ENCODE data around the gene ZNF761.
"Not testable (repeated sequence)": the region's sequence is repeated elsewhere in the genome, so short reads cannot be mapped to it uniquely, and the experiment has no call there.

The ZNF761 gene

DNA sequence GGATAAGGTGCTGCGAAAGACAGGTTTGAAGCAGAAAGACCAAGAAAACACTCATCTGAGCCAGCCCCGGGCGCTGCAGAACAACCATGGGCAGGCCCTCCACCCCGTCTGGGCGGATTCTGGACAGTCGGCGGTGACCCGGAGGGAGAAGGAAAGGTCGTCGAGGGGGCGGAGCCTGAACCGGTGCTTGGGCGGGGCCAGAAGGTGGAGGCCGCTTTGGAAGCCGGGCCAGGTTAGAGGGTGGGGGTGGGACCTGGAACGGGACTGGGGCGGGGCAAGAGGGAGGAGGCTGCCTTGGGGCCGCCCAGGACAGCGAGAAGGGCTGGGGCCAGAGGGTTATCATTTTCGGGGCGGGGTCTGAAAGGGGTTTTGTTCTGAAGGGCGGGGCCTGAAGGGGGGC, 41.8 kb upstream of the ZNF761 start:
- no CpG with 5 or more reads among the region's 22 CpGs for WGBS (ENCODE audit: extremely low coverage, insufficient coverage, insufficient read length)
- no peak overlapping the region for H3K27ac ChIP-seq (ENCODE audit: low read depth, low read length)
- H3K23ac ChIP-seq (ENCODE audit: low read length) = no peak overlapping the region

DNA sequence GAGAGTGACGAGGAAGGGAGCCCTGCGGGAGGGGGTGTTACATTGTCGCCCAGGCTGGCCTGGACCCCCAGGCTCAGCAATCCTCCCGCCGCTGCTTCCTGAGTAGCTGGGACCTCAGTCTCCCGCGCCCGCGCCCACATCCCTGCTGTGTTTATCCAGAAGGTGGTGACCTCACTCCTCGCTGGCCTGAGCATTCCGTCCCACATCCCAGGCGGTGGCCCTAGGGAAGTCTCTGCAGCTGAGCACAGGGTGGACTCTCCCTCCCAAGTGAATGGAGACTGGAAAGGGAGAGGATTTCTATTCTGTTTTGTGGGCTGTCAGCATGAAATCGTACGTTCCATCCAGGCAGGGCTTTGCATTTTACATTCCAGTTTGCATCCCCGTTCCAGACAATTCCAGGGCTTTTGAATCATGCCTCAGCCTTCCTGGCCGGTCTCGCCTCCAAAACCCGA, 37.2 kb upstream of the ZNF761 start:
- peak overlapping the region; percentile 37 for H3K14ac ChIP-seq (ENCODE audit: low read length)
- H2AFZ ChIP-seq (ENCODE audit: insufficient read depth, low read length, poor library complexity) = peak overlapping the region; percentile 38
- peak overlapping the region; percentile 3 for H2BK5ac ChIP-seq (ENCODE audit: low read depth, low read length, poor library complexity)
- H3K4me1 ChIP-seq (ENCODE audit: control insufficient read depth in 1 of 2, insufficient read depth in 2 of 2, low read length in 2 of 2) = peaks cover 3 to 5% of the 10 kb centered on the region in 2 experiments
- H4K12ac ChIP-seq (ENCODE audit: low read depth, low read length) = peak overlapping the region; percentile 65
- peak overlapping the region; percentile 67 for H3K4me2 ChIP-seq (ENCODE audit: low read length)
- peak overlapping the region; percentile 51 for H4K91ac ChIP-seq (ENCODE audit: low read depth, low read length)
- H3K9ac ChIP-seq (ENCODE audit: low read length) = no peak overlapping the region
- H3K79me1 ChIP-seq (ENCODE audit: low read length) = peaks cover 8% of the 10 kb centered on the region
- no peaks in the 10 kb centered on the region for H3K27me3 ChIP-seq (ENCODE audit: insufficient read depth, low read length)
- no CpG with 5 or more reads among the region's 18 CpGs for WGBS (ENCODE audit: extremely low coverage, insufficient coverage, insufficient read length)
- no peak overlapping the region for H2AK5ac ChIP-seq (ENCODE audit: low read length)
- DNase-seq = peak; percentile 81 to 89
- peak overlapping the region; percentile 11 for H2BK12ac ChIP-seq (ENCODE audit: low read length)
- H3K9me3 ChIP-seq (ENCODE audit: insufficient read depth, low read depth, low read length) = peaks cover 3% of the 10 kb centered on the region
- peak overlapping the region; percentile 21 for H3K4me3 ChIP-seq (ENCODE audit: low read depth, low read length)
- peaks cover 6% of the 10 kb centered on the region for H3K79me2 ChIP-seq (ENCODE audit: control insufficient read depth, insufficient read depth, low read length, poor library complexity)
- peak overlapping the region; percentile 86 for H4K8ac ChIP-seq (ENCODE audit: low read depth, low read length)
- peaks cover 8 to 10% of the 10 kb centered on the region in 2 experiments for H3K36me3 ChIP-seq (ENCODE audit: control insufficient read depth in 1 of 2, insufficient read depth in 2 of 2, low read length in 2 of 2)
- H3K18ac ChIP-seq (ENCODE audit: low read length) = no peak overlapping the region
- H3K4ac ChIP-seq (ENCODE audit: low read depth, low read length) = peak overlapping the region; percentile 9
- no peak overlapping the region for H3K23ac ChIP-seq (ENCODE audit: low read length)
- H3K27ac ChIP-seq (ENCODE audit: low read depth, low read length) = peak overlapping the region; percentile 63
- peak overlapping the region; percentile 4 for H2BK120ac ChIP-seq (ENCODE audit: insufficient read depth, low read length, poor library complexity)

More for the DNA sequence above, 41.8 kb upstream of the ZNF761 start:
- H3K4ac ChIP-seq (ENCODE audit: low read depth, low read length) = no peak overlapping the region
- peaks cover 5% of the 10 kb centered on the region for H3K9me3 ChIP-seq (ENCODE audit: insufficient read depth, low read depth, low read length)
- H3K79me2 ChIP-seq (ENCODE audit: control insufficient read depth, insufficient read depth, low read length, poor library complexity) = peaks cover 2% of the 10 kb centered on the region
- no peak overlapping the region for H2BK5ac ChIP-seq (ENCODE audit: low read depth, low read length, poor library complexity)
- no peak overlapping the region for H2BK120ac ChIP-seq (ENCODE audit: insufficient read depth, low read length, poor library complexity)
- H2AK5ac ChIP-seq (ENCODE audit: low read length) = no peak overlapping the region
- no peak overlapping the region for H3K4me2 ChIP-seq (ENCODE audit: low read length)
- no peaks in the 10 kb centered on the region for H3K27me3 ChIP-seq (ENCODE audit: insufficient read depth, low read length)
- no peak overlapping the region for H4K91ac ChIP-seq (ENCODE audit: low read depth, low read length)
- H3K18ac ChIP-seq (ENCODE audit: low read length) = no peak overlapping the region
- H3K36me3 ChIP-seq (ENCODE audit: control insufficient read depth in 1 of 2, insufficient read depth in 2 of 2, low read length in 2 of 2) = no peaks in the 10 kb centered on the region
- DNase-seq = peak in 1 of 2 donors; percentile 6
- no peak overlapping the region for H2BK12ac ChIP-seq (ENCODE audit: low read length)
- H3K4me3 ChIP-seq (ENCODE audit: low read depth, low read length) = no peak overlapping the region
- H3K4me1 ChIP-seq (ENCODE audit: control insufficient read depth in 1 of 2, insufficient read depth in 2 of 2, low read length in 2 of 2) = peaks cover 2 to 3% of the 10 kb centered on the region in 2 experiments
- H3K79me1 ChIP-seq (ENCODE audit: low read length) = peaks cover 2% of the 10 kb centered on the region
- H3K14ac ChIP-seq (ENCODE audit: low read length) = no peak overlapping the region
- no peak overlapping the region for H2AFZ ChIP-seq (ENCODE audit: insufficient read depth, low read length, poor library complexity)
- no peak overlapping the region for H4K12ac ChIP-seq (ENCODE audit: low read depth, low read length)
- no peak overlapping the region for H3K9ac ChIP-seq (ENCODE audit: low read length)
- no peak overlapping the region for H4K8ac ChIP-seq (ENCODE audit: low read depth, low read length)

DNA sequence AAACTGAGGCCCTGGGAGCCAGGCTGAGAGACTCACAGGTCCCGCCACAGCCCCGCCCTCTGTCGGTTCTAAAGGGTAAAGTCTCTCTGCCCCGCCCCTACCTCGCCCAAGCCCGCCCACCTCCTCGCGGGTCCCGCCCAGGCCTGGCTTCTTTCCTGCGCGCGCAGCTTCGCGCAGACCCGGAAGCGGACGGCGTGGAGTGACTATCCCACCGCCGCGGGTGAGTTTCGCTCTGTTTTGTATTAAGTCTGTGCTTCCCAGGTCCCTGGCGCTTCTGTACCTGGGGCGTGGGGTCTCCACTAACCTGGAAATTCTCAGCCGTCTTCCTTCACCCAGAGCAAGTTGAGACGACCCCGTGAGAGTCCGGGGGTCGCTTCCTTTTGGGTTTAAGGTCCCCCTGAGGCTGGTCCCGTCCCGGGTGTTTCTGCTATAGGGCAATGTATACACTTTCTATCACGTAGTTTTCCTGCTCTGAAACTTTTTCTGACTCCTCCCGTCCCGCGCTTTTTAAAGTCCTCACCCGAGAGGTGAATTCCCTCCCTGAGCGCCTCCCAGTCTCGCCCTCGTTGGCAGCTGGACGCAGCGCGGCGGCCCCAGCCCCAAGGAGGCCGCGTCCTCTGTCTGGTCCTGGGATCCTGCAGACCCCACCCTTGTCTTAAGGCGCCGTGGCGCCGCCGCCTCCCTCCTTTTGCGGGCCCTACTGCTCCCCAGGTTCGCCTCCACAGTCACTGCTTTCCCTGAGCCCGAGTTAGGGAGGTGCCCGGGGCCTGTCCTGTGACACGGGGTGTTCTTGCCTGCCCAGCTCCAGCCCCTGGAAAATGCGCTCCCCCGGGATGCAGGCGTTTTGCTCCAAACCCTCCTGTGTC, 36.6 kb upstream of the ZNF761 start, which contains the start of gene ZNF765:
TSS of gene ZNF765 (plus strand) at position 176 of the 866 bp plus-strand sequence. CDS start 2,867 bp downstream, outside the sequence.
- peak within 1 kb of the TSS; percentile 95 for H3K4me2 ChIP-seq (ENCODE audit: low read length)
- H3K79me1 ChIP-seq (ENCODE audit: low read length) = peaks cover 8% of the 10 kb centered on the region
- H4K12ac ChIP-seq (ENCODE audit: low read depth, low read length) = peak within 1 kb of the TSS; percentile 68
- H3K4me3 ChIP-seq (ENCODE audit: low read depth, low read length) = peak within 1 kb of the TSS; percentile 84
- peak within 1 kb of the TSS; percentile 84 for H2AFZ ChIP-seq (ENCODE audit: insufficient read depth, low read length, poor library complexity)
- no peaks in the 10 kb centered on the region for H3K27me3 ChIP-seq (ENCODE audit: insufficient read depth, low read length)
- H2BK5ac ChIP-seq (ENCODE audit: low read depth, low read length, poor library complexity) = peak within 1 kb of the TSS; percentile 25
- peak within 1 kb of the TSS; percentile 10 for H3K4ac ChIP-seq (ENCODE audit: low read depth, low read length)
- H3K36me3 ChIP-seq (ENCODE audit: control insufficient read depth in 1 of 2, insufficient read depth in 2 of 2, low read length in 2 of 2) = peaks cover 12 to 14% of the 10 kb centered on the region in 2 experiments
- peak within 1 kb of the TSS; percentile 88 for H3K18ac ChIP-seq (ENCODE audit: low read length)
- WGBS (ENCODE audit: extremely low coverage, insufficient coverage, insufficient read length) = no CpG with 5 or more reads among the region's 58 CpGs
- peaks cover 3% of the 10 kb centered on the region for H3K9me3 ChIP-seq (ENCODE audit: insufficient read depth, low read depth, low read length)
- peaks cover 6% of the 10 kb centered on the region for H3K79me2 ChIP-seq (ENCODE audit: control insufficient read depth, insufficient read depth, low read length, poor library complexity)
- peak within 1 kb of the TSS; percentile 11 for H2BK12ac ChIP-seq (ENCODE audit: low read length)
- no peak within 1 kb of the TSS for H3K23ac ChIP-seq (ENCODE audit: low read length)
- DNase-seq = peak; percentile 93 to 98
- peak within 1 kb of the TSS; percentile 86 for H3K9ac ChIP-seq (ENCODE audit: low read length)
- peak within 1 kb of the TSS; percentile 63 for H3K27ac ChIP-seq (ENCODE audit: low read depth, low read length)
- H3K4me1 ChIP-seq (ENCODE audit: control insufficient read depth in 1 of 2, insufficient read depth in 2 of 2, low read length in 2 of 2) = peaks cover 3 to 5% of the 10 kb centered on the region in 2 experiments
- peak within 1 kb of the TSS; percentile 86 for H4K8ac ChIP-seq (ENCODE audit: low read depth, low read length)
- peak within 1 kb of the TSS; percentile 54 for H4K91ac ChIP-seq (ENCODE audit: low read depth, low read length)
- H2AK5ac ChIP-seq (ENCODE audit: low read length) = no peak within 1 kb of the TSS
- peak within 1 kb of the TSS; percentile 57 for H2BK120ac ChIP-seq (ENCODE audit: insufficient read depth, low read length, poor library complexity)
- peak within 1 kb of the TSS; percentile 79 for H3K14ac ChIP-seq (ENCODE audit: low read length)

- Histone ChIP-seq H3K9ac (ENCODE audit: low read length) (peak overlapping the region; percentile 86), H3K14ac (ENCODE audit: low read length) (peak overlapping the region; percentile 79), H3K27ac (ENCODE audit: low read depth, low read length) (peak overlapping the region; percentile 34), H3K4me3 (ENCODE audit: low read depth, low read length) (peak overlapping the region; percentile 84), H3K4ac (ENCODE audit: low read depth, low read length) (peak overlapping the region; percentile 10), H4K91ac (ENCODE audit: low read depth, low read length) (peak overlapping the region; percentile 54), H4K8ac (ENCODE audit: low read depth, low read length) (peak overlapping the region; percentile 80), H2BK120ac (ENCODE audit: insufficient read depth, low read length, poor library complexity) (peak overlapping the region; percentile 57), H2AFZ (ENCODE audit: insufficient read depth, low read length, poor library complexity) (peak overlapping the region; percentile 84), H3K4me2 (ENCODE audit: low read length) (peak overlapping the region; percentile 95), H3K36me3 (ENCODE audit: control insufficient read depth in 1 of 2, insufficient read depth in 2 of 2, low read length in 2 of 2) (peaks cover 15 to 18% of the 10 kb centered on the region in 2 experiments), H2BK5ac (ENCODE audit: low read depth, low read length, poor library complexity) (peak overlapping the region; percentile 25)
- not testable (repeated sequence) for DNase-seq; H3K4me1 ChIP-seq (ENCODE audit: control insufficient read depth in 1 of 2, insufficient read depth in 2 of 2, low read length in 2 of 2); H2AK5ac ChIP-seq (ENCODE audit: low read length); H3K18ac ChIP-seq (ENCODE audit: low read length); H2BK12ac ChIP-seq (ENCODE audit: low read length); H4K12ac ChIP-seq (ENCODE audit: low read depth, low read length); H3K9me3 ChIP-seq (ENCODE audit: insufficient read depth, low read depth, low read length); H3K79me1 ChIP-seq (ENCODE audit: low read length); H3K79me2 ChIP-seq (ENCODE audit: control insufficient read depth, insufficient read depth, low read length, poor library complexity); H3K27me3 ChIP-seq (ENCODE audit: insufficient read depth, low read length); H3K23ac ChIP-seq (ENCODE audit: low read length)
- WGBS (ENCODE audit: extremely low coverage, insufficient coverage, insufficient read length) = no CpG with 5 or more reads among the region's 9 CpGs
Observed at GRCh38 chr19:53395840-53396524, 35.8 kb upstream of the ZNF761 start.

Data from trophoblast cell (in vitro differentiated cells and primary cell).